Measurements from ENCODE around the gene CRACR2B.
A peak's percentile ranks its signal among the peaks of the same experiment; 100 is the strongest.

The CRACR2B gene

DNA sequence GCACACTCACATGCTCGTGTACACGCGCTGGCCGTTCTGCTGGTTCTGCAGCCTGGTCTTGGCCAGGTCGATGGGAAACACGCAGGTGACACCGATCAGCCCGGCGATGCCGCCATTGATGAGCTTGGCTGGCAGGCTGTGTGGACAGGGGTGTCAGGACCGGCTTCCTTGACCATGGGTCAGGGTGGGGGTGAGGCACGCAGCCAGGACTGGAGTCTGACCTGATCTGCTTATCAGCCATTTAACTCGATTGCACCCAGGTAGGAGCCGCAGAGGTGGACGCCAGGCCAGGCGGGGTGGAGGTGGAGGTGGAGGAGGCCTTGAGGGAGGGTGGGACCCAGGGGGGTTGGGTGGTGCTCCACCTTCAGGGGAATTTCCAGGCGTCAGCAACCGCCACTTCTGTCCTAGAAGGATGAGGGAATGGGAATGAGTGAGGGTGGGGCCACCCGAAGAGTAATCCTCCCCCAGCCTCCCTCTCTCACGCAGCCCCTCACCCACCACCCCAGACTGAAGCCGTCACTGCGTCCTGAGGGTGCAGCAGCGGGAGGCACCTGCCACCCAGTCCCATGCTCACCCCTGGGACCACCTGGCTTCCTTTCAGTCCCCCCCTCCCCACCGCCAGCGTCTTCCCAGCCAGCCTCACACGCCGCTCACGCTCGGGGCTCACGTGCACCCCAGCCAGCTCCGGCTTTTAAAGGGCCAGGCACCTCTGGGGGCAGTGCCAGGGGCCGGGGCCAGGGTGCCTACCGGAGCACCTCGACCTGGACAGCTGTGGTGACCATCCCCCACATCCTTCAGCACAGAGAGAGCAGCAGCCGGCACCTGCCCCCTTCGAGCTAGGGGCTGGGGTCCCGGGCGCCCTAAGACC lies 32.7 kb upstream of the CRACR2B start:
- no peak for DNase-seq

DNA sequence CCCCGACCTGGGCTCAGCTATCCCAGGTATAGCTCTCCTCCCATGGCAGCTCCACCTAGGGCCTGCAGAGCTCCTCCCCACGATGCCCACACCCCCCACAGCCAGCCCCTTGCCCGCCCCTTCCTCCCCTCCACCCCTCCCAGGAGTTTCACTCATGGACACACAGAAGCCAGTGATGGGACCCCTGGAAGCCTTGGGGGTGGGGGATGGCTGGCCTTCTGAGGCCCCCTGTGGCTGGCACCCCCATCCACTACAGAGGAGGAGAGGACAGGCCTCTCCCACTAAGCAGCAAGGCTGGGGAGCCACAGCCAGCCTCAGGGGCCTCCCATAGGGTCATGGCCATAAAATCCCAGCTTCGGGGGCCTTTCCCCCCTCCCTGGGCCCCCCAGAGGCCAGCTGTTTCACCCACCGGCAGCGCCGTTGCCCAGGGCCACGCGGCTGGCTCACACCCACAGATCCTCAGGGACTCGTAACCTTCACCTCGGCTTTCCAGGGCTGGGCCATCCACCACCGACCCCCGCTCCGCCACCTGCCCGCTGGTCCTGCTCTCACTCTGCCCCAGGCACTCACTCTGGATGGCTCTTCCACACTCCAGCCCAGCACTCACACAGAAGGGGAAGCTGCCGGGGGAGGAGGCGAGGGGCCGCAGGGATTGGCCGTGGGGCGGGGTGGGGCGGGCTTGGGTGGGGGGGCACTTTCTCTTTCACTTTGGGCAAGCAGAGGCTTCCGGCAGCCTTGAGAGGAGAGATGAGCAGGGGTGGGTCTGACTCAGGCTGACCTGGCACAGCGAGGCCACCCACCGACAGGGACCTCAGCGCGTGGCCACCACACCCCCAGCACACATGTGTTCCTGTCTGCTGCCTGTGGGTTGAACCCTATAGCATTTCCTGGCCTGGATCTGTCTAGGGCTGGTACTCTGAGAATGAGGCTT lies 31.8 kb upstream of the CRACR2B start:
- no peak for DNase-seq

DNA sequence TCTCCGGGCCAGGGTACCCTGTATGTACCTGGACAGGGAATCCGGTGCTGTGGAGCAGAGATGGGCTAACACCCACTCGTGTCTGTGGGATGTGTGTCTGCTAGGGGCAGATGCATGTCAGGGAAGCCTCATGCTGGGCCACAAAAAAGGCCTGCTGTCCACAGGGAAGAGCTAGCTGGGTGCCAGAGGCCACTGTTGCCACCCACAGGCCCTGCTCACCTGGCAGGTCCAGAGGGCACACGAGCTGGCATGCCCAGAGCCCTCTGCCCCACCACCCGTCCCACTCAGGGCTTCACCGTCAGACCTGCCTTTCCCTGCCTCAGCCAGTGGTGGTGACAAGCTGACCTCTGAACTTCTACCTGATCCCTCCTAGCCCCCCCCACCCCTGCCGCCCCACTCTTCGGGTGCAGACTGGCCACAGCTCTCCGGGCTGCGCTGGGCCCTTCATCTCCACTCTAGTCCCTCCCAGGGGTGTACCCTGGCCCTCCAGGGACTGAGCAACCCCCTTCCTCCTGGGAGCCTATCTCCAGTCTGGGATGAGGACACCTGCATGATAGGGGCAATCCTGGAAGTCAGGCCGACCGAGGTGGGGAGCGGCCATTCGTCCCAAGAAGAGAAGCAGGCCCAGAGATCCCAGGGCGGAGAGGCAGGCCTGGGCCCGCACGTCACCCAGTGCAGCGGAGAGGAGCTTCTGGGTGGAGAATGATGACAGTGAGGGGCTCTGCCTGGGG lies 31.0 kb upstream of the CRACR2B start:
- no peak for DNase-seq

GRCh38 chr11:797296-798092 lies 30.2 kb upstream of the CRACR2B start:
- no peak for DNase-seq

DNA sequence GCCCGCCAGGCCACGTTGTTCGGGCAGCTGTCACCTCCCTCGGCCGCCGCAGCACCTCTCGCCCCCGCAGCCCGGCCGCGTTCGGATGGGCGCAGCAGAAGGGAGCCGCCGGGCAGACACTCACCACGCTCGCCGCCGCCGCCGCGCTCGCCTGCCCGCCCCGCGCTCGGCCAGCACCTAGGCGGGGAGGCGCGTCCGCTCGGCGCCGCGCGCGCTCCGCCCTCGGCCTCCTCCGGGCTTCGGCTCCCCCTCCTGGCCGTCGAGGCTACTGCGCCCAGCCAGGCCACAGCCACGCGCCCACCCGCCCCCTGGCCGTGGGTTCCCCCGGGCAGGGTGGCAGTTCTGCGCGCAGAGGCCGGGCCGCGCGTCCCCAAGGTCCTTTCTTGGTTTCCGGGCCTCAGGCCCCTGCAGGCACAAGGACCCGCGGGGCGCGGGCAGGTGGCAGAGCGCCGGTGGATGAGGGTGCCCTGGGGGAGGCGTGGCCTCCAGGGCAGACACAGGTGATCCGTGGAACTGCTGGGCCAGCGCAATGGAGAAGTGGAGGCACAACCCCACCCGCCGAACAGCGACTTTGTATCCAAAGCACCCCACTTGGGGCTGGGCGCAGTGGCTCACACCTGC lies 29.5 kb upstream of the CRACR2B start, which contains the start of gene SLC25A22:
SLC25A22 (minus strand) TSS at position 189 of the 621 bp plus-strand sequence. CDS start 3,275 bp downstream, outside the sequence.
- no peak for DNase-seq

- DNase-seq = no peak
These were observed 27.9 kb upstream of the CRACR2B start for GRCh38 chr11:799641-800316.

DNA sequence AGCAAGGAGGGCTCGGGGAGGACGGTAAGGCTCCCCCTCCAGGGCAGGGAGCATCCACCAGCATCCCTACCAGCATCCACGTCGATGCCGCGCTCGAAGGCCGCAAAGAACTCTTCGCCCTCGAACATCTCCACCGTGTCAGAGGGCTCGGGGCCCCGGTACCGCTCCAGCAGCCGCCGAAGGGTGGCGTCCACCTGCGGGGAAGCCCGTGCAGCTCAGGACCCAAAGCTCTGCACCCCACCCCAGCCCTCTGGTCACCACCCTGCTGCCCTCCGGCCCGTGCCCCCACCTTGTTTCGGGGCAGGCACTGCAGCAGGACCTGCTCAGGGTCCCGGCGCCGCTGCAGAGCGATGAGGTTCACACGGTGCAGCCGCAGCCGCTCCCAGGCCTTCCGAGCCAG lies 27.2 kb upstream of the CRACR2B start:
- DNase-seq = no peak

- DNase-seq = no peak
These were observed 26.5 kb upstream of the CRACR2B start for GRCh38 chr11:801097-801780.

GRCh38 chr11:802018-802617 lies 25.6 kb upstream of the CRACR2B start:
- DNase-seq = no peak

- DNase-seq = no peak
These were observed 24.8 kb upstream of the CRACR2B start for GRCh38 chr11:802693-803466.

DNA sequence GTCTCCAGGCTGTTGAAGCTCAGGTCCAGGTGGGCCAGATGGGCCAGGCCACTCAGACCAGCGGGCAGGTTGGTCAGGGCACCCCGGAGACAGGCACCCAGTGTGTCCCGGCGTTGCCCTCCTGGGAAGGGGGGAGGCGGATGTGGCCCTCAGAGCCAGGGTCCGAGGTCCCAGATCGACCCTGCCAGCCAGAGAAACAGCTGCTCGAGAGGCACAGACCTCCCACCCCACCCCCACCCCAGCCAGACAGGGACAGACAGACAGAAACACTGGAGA lies 24.3 kb upstream of the CRACR2B start:
- no peak for DNase-seq

GRCh38 chr11:803770-804598 lies 23.7 kb upstream of the CRACR2B start:
- DNase-seq = no peak

DNA sequence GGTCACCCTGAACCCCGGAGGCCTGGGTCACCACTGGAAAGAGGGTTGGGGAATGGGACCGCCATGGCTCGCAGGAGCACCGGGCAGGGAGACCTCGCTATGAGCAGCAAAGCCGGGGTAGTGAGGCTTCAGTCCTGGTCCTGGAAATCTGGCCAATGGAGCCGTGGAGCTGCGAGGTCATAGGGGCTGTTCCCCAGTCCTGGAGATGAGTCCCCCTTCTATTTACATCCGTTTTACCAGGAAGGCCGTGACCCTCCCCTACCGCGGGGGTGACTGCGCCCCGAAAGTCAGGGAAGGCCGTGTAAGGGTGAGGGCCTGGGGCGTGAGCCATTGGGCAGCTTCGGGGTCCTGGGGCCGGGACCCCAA lies 23.1 kb upstream of the CRACR2B start:
- DNase-seq = no peak

DNA sequence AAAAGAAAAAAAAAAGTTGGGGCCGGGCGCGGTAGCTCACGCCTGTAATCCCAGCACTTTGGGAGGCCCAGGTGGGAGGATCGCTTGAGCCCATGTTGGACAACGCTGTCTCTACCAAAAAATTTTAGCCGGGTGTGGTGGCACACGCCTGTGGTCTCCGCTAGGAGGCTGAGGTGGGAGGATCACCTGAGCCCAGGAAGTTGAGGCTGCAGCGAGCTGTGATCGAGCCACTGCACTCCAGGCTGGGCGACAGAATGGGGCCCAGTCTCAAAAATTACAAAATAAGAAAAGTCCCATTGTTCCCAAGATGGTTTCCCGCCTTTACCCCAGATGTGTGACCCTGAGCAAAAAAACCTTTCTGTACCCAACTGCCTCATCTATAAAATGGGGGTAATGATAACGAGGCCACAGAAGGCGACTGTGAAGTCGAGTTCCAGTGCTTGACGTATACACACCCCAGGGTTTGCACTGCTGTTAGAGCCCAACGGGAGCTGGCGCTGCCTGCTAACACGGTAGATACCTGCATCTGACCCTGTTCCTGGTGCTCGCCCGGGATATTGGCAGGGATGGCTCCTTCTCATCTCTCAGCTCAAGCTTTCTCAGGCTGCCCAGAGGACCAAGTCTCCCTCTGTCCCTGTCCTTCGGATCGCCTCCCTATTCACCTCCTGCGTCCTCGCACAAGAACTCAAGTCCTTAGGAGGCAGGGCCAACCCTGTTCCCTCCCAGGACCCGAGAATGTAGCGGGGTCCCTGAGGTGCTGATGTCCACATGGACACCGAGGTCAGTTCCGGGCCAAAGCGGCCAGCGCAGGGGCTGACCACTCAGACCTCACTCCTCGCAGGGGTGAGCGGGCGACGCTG lies 19.1 kb upstream of the CRACR2B start:
- DNase-seq = no peak

DNA sequence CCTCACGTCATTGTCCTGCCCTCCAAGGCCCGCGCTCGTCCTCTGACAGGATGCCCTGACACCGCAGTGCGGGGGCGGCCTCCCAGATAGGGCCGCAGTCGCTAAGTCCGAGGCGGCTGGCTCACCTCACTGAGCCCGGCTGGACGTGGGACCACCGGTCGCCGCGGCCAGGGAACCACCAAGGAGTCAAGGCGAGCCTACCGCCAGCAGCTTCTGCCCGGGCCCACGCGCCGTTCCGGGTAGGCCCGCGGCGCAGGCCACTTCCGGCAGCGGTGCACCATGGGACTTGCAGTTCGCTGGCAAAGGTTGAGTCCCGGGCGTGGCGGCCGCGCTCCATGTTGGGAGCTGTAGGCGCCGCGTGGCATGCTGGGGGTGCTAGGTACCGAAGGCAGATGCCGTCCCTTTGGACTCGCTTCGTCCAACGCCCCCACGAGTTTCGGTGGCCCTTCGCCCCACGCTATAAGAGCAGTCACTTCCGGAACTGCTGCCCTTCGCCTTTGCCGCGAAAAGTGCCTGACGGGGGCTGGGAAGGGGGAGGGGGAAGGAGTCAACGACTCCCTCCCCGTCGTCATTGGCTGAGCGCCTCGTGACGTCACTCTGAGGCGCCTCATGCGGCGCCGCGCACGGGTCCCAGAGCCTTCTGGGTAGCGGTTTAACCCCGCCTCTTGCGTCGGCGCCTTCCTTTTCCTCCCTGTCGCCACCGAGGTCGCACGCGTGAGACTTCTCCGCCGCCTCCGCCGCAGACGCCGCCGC lies 18.3 kb upstream of the CRACR2B start, which contains the start of gene RPLP2:
RPLP2 (plus strand) TSS at position 681 of the 753 bp plus-strand sequence. CDS start 268 bp downstream, outside the sequence.
- peak; percentile 46 to 91 for DNase-seq

GRCh38 chr11:810040-810567 lies 17.6 kb upstream of the CRACR2B start:
- no peak for DNase-seq
